Cerebellar nuclear complex (tissue), 1 donor: ENCODE results near the gene VTCN1.

ENCODE experiments used
- DNase-seq, 2 experiments: peaks; one replicate each; lab custom pipeline; 2025; lab: John Stamatoyannopoulos, UW

VTCN1 gene

DNA sequence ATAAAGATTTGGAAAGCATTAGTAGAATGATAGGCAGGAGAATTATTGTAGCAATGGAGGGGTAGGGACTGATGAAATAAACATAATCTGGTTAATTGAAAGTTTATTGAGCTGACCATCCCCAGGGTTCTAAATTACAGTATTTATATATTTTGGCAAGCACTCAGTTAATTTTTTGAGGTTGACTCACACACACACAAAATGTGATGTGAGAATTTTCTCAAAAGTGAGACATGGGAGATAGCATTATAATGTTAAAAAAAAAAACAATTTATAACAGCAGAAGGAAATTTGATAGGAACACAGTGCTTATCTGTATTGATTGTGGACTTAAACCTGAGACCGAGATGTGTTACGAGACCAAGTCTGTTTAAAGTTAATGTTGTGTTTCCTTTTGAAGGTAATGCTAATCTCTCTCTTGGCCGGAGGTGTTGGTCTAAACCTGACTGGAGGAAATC is 113.7 kb downstream of the VTCN1 start:
- DNase-seq = no peak

DNA sequence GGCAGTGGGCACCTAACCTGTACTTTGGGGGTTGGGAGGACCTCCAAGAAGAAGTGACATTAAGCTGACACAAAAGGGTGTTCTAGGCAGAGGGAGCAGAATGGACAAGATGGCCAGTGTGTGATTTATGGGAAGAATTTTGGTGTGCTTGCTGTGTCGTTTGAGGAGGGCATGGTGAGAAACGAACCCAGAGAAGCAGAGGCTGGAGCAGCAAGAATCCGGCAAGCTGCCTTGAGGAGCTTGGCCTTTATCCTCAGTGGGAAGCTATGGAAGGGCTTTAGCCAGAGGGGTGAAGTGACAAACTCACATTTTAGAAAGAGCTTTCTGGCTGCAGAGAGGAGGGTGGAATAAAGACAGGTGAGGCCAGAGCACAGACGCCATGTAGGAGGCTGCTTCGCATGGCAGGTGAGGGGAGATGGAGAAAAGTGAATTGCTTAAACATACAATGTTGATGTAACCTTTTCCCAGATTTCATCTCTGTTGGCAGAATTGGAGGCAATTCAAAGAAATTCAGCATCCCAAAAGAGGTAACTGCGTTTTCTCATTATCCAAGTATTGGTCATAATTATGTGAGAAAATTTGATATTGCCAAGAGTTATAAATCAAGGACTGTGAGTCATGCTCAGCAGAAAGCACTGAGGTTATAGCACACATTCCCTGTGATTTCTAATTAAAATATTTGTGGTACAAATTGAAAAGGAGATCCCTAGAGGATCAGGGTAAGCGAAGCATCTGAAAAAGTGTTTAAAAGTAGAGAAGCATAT is 115.7 kb downstream of the VTCN1 start:
- no peak for DNase-seq

DNA sequence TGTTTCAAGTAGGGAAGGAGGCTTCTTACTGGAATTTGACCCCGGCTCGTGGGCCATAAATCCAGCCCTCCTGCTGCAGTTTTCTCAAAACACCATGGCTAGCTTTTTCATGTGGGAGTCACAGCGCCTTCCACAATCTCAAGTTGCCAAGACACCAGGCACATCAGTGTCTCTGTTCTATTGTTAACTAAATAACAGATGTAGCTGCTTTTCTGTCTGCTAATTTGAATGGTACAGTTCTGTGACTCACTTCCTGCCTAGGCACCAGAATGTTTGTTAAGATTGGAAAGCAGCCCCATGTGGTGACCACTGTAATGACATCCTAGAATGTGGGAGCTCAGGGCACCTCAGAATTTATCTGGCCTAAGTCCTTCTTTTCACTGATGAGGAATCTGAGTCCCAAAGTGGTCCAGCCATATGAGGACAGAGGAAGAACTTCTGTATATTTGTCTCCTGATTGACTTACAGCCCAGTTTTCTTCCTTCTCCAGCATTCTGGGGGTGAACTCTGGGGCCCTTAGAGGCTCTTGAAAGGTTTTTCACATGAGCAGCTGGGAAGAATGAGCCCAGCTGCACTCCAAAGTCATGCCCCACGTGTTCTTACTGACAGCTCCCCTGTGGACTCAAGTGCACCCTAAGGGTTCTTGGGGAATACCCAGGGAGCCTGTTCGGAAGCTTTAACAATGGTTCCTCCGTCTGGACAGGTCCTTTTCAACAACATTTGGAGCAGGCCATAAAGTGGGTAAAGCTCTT is 116.7 kb downstream of the VTCN1 start:
- no peak for DNase-seq
